ENCODE results near the gene HEXIM1. TPM values are rescaled to one million over a fixed set of nuclear protein-coding genes. Genes with fewer than 3 reads are reported as not detected.

HEXIM1 gene
- total RNA-seq, 1 experiment from 2014 or later = 29.6 TPM

DNA sequence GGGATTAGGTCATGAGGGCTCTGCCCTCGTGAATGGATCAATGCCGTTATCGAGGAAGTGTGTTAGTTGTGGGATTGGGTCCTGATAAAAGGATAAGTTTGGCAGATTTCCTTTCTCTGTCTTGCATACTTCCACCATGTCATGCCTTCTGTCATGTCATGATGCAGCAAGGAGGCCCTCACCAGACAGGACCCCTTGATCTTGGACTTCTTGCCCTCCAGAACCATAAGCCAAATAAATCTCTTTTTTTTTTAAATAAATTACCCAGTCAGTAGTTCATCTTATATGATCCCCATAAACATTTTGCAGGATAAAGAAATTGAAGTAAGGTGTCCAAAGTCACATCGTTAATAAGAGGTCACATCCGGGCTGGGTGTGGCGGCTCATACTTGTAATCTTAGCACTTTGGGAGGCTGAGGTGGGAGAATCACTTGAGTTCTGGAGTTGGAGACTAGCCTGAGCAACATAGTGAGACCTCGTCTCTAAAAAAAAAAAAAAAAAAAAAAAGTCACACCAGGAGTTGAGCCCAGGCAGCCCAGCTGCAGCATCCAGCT, 38.6 kb downstream of the HEXIM1 start:
- H3K27me3 Mint-ChIP-seq (ENCODE audit: low read depth) = no peaks in the 10 kb centered on the region
- ATAC-seq (no peak), DNase-seq (ENCODE audit: low spot score) (no peak)
- peaks cover 6% of the 10 kb centered on the region for H3K9me3 Mint-ChIP-seq
- POLR2A ChIA-PET = no interaction called here
- H3K27ac Mint-ChIP-seq = no peak overlapping the region
- CTCF ChIA-PET = interaction anchor here (1.0 to 2.0 kb wide), 2 partner anchors 14 to 51 kb away, joined by 6 to 12 read pairs; partner anchors contain the start of gene ACBD4
- H3K4me1 Mint-ChIP-seq = no peaks in the 10 kb centered on the region
- no peak overlapping the region for H3K4me3 Mint-ChIP-seq
- TF ChIP-seq SMAD3 (CRISPR knock-in tag; IDR thresholded peaks at IDR 0.05; ENCODE audit: borderline replicate concordance) = no peak
- TF ChIP-seq, protein P1, sequence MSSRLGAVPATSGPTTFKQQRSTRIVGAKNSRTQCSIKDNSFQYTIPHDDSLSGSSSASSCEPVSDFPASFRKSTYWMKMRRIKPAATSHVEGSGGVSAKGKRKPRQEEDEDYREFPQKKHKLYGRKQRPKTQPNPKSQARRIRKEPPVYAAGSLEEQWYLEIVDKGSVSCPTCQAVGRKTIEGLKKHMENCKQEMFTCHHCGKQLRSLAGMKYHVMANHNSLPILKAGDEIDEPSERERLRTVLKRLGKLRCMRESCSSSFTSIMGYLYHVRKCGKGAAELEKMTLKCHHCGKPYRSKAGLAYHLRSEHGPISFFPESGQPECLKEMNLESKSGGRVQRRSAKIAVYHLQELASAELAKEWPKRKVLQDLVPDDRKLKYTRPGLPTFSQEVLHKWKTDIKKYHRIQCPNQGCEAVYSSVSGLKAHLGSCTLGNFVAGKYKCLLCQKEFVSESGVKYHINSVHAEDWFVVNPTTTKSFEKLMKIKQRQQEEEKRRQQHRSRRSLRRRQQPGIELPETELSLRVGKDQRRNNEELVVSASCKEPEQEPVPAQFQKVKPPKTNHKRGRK (CRISPR knock-in tag; IDR thresholded peaks at IDR 0.05; ENCODE audit: borderline replicate concordance) = no peak
- TF ChIP-seq SMAD4 (CRISPR knock-in tag; IDR thresholded peaks at IDR 0.05) = no peak
- TF ChIP-seq, protein P2, sequence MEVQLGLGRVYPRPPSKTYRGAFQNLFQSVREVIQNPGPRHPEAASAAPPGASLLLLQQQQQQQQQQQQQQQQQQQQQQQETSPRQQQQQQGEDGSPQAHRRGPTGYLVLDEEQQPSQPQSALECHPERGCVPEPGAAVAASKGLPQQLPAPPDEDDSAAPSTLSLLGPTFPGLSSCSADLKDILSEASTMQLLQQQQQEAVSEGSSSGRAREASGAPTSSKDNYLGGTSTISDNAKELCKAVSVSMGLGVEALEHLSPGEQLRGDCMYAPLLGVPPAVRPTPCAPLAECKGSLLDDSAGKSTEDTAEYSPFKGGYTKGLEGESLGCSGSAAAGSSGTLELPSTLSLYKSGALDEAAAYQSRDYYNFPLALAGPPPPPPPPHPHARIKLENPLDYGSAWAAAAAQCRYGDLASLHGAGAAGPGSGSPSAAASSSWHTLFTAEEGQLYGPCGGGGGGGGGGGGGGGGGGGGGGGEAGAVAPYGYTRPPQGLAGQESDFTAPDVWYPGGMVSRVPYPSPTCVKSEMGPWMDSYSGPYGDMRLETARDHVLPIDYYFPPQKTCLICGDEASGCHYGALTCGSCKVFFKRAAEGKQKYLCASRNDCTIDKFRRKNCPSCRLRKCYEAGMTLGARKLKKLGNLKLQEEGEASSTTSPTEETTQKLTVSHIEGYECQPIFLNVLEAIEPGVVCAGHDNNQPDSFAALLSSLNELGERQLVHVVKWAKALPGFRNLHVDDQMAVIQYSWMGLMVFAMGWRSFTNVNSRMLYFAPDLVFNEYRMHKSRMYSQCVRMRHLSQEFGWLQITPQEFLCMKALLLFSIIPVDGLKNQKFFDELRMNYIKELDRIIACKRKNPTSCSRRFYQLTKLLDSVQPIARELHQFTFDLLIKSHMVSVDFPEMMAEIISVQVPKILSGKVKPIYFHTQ (CRISPR knock-in tag; IDR thresholded peaks at IDR 0.05) = no peak
- no peaks in the 10 kb centered on the region for H3K36me3 Mint-ChIP-seq

DNA sequence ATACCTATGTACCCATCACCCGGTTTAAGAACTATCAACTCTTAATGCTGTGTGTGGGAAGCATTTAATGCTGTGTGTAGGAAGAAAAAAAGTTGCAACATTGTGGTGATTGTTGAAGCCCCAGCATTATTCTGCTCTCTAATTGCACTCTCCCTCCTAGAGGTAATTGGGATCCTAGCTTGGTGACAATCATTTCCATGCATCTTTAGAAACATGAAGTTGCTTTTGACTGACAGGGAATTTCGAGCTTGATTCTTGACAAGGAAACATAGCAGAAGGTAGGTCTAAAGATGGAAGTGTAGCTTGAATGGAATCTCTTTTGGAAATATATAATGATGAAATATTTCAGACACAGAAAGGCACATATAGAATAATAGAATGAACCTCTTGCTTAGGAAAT, 40.7 kb downstream of the HEXIM1 start:
- DNase-seq (ENCODE audit: low spot score) = no peak
- no peaks in the 10 kb centered on the region for H3K36me3 Mint-ChIP-seq
- no peak for ATAC-seq
- H3K27ac Mint-ChIP-seq = no peak overlapping the region
- no peak overlapping the region for H3K4me3 Mint-ChIP-seq
- CTCF ChIA-PET = interaction anchor here (0.6 to 2.5 kb wide), 4 partner anchors 9 to 58 kb away, joined by 3 to 12 read pairs (median 7); partner anchors contain the start of genes ACBD4 and HEXIM1
- peaks cover 6% of the 10 kb centered on the region for H3K9me3 Mint-ChIP-seq
- H3K4me1 Mint-ChIP-seq = no peaks in the 10 kb centered on the region
- no peaks in the 10 kb centered on the region for H3K27me3 Mint-ChIP-seq (ENCODE audit: low read depth)
- POLR2A ChIA-PET = interaction anchor here (1.1 kb wide), 1 partner anchor 41 kb away, joined by 4 read pairs; the partner anchor contains the start of gene HEXIM1
- TF ChIP-seq ESRRA (CRISPR knock-in tag; IDR thresholded peaks at IDR 0.05; ENCODE audit: borderline replicate concordance) (no peak), CBFB (CRISPR knock-in tag; IDR thresholded peaks at IDR 0.05; ENCODE audit: low read depth) (no peak), JAZF1 (CRISPR knock-in tag; IDR thresholded peaks at IDR 0.05) (no peak), MXD4 (CRISPR knock-in tag; IDR thresholded peaks at IDR 0.05; ENCODE audit: borderline replicate concordance) (no peak), GABPB1 (CRISPR knock-in tag; IDR thresholded peaks at IDR 0.05) (no peak), ZNF263 (CRISPR knock-in tag; IDR thresholded peaks at IDR 0.05; ENCODE audit: low read depth) (no peak), TEAD1 (CRISPR knock-in tag; IDR thresholded peaks at IDR 0.05) (no peak), EMX1 (CRISPR knock-in tag; IDR thresholded peaks at IDR 0.05) (no peak), RORB (CRISPR knock-in tag; IDR thresholded peaks at IDR 0.05) (no peak), RELA (CRISPR knock-in tag; IDR thresholded peaks at IDR 0.05; ENCODE audit: borderline replicate concordance) (no peak)
- TF ChIP-seq, protein P3, sequence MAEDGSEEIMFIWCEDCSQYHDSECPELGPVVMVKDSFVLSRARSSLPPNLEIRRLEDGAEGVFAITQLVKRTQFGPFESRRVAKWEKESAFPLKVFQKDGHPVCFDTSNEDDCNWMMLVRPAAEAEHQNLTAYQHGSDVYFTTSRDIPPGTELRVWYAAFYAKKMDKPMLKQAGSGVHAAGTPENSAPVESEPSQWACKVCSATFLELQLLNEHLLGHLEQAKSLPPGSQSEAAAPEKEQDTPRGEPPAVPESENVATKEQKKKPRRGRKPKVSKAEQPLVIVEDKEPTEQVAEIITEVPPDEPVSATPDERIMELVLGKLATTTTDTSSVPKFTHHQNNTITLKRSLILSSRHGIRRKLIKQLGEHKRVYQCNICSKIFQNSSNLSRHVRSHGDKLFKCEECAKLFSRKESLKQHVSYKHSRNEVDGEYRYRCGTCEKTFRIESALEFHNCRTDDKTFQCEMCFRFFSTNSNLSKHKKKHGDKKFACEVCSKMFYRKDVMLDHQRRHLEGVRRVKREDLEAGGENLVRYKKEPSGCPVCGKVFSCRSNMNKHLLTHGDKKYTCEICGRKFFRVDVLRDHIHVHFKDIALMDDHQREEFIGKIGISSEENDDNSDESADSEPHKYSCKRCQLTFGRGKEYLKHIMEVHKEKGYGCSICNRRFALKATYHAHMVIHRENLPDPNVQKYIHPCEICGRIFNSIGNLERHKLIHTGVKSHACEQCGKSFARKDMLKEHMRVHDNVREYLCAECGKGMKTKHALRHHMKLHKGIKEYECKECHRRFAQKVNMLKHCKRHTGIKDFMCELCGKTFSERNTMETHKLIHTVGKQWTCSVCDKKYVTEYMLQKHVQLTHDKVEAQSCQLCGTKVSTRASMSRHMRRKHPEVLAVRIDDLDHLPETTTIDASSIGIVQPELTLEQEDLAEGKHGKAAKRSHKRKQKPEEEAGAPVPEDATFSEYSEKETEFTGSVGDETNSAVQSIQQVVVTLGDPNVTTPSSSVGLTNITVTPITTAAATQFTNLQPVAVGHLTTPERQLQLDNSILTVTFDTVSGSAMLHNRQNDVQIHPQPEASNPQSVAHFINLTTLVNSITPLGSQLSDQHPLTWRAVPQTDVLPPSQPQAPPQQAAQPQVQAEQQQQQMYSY (CRISPR knock-in tag; IDR thresholded peaks at IDR 0.05) = no peak
- TF ChIP-seq, protein P4, sequence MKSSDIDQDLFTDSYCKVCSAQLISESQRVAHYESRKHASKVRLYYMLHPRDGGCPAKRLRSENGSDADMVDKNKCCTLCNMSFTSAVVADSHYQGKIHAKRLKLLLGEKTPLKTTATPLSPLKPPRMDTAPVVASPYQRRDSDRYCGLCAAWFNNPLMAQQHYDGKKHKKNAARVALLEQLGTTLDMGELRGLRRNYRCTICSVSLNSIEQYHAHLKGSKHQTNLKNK (CRISPR knock-in tag; IDR thresholded peaks at IDR 0.05) = no peak
- TF ChIP-seq, protein P5, sequence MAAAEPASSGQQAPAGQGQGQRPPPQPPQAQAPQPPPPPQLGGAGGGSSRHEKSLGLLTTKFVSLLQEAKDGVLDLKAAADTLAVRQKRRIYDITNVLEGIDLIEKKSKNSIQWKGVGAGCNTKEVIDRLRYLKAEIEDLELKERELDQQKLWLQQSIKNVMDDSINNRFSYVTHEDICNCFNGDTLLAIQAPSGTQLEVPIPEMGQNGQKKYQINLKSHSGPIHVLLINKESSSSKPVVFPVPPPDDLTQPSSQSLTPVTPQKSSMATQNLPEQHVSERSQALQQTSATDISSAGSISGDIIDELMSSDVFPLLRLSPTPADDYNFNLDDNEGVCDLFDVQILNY (CRISPR knock-in tag; IDR thresholded peaks at IDR 0.05) = no peak
- TF ChIP-seq, protein P6, sequence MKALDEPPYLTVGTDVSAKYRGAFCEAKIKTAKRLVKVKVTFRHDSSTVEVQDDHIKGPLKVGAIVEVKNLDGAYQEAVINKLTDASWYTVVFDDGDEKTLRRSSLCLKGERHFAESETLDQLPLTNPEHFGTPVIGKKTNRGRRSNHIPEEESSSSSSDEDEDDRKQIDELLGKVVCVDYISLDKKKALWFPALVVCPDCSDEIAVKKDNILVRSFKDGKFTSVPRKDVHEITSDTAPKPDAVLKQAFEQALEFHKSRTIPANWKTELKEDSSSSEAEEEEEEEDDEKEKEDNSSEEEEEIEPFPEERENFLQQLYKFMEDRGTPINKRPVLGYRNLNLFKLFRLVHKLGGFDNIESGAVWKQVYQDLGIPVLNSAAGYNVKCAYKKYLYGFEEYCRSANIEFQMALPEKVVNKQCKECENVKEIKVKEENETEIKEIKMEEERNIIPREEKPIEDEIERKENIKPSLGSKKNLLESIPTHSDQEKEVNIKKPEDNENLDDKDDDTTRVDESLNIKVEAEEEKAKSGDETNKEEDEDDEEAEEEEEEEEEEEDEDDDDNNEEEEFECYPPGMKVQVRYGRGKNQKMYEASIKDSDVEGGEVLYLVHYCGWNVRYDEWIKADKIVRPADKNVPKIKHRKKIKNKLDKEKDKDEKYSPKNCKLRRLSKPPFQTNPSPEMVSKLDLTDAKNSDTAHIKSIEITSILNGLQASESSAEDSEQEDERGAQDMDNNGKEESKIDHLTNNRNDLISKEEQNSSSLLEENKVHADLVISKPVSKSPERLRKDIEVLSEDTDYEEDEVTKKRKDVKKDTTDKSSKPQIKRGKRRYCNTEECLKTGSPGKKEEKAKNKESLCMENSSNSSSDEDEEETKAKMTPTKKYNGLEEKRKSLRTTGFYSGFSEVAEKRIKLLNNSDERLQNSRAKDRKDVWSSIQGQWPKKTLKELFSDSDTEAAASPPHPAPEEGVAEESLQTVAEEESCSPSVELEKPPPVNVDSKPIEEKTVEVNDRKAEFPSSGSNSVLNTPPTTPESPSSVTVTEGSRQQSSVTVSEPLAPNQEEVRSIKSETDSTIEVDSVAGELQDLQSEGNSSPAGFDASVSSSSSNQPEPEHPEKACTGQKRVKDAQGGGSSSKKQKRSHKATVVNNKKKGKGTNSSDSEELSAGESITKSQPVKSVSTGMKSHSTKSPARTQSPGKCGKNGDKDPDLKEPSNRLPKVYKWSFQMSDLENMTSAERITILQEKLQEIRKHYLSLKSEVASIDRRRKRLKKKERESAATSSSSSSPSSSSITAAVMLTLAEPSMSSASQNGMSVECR (CRISPR knock-in tag; IDR thresholded peaks at IDR 0.05; ENCODE audit: borderline replicate concordance) = no peak
- TF ChIP-seq, protein P7, sequence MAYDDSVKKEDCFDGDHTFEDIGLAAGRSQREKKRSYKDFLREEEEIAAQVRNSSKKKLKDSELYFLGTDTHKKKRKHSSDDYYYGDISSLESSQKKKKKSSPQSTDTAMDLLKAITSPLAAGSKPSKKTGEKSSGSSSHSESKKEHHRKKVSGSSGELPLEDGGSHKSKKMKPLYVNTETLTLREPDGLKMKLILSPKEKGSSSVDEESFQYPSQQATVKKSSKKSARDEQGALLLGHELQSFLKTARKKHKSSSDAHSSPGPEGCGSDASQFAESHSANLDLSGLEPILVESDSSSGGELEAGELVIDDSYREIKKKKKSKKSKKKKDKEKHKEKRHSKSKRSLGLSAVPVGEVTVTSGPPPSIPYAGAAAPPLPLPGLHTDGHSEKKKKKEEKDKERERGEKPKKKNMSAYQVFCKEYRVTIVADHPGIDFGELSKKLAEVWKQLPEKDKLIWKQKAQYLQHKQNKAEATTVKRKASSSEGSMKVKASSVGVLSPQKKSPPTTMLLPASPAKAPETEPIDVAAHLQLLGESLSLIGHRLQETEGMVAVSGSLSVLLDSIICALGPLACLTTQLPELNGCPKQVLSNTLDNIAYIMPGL (CRISPR knock-in tag; IDR thresholded peaks at IDR 0.05) = no peak
